ENCODE data around the gene CPSF4L. TPM values are rescaled to one million over a fixed set of nuclear protein-coding genes. Genes with fewer than 3 reads are reported as not detected.

Gene CPSF4L
- polyA plus RNA-seq, 1 of the 3 experiments (the other 2 are of a cell fraction): 0.10 TPM

GRCh38 chr17:73293480-73293911, 31.8 kb upstream of the CPSF4L start:
- H3K27me3 ChIP-seq (ENCODE audit: insufficient read depth): no peaks in the 10 kb centered on the region
- H3K36me3 ChIP-seq (replicated peaks in 1 of 2; ENCODE audit: control insufficient read depth in 1 of 2, insufficient read depth in 2 of 2, low read length in 1 of 2): no peaks in the 10 kb centered on the region
- TF ChIP-seq SIN3A (IDR thresholded peaks at IDR 0.05; ENCODE audit: borderline replicate concordance, low read depth, low read length) (peak; percentile 27; the same call in 1 of the 2 replicates), USF2 (IDR thresholded peaks at IDR 0.05; ENCODE audit: borderline replicate concordance, low read depth, low read length) (no peak; the same call in 1 of the 2 replicates), RXRA (IDR thresholded peaks at IDR 0.05; ENCODE audit: borderline replicate concordance, low read depth) (no peak), TCF12 (IDR thresholded peaks at IDR 0.05) (peak; percentile 48; the same call in 1 of the 2 replicates), MAX (IDR thresholded peaks at IDR 0.05; ENCODE audit: low read depth) (peak; percentile 26; the same call in 1 of the 2 replicates), RFX5 (IDR thresholded peaks at IDR 0.05; ENCODE audit: low read length) (no peak), EZH2phosphoT487 (IDR thresholded peaks at IDR 0.05; ENCODE audit: borderline replicate concordance, low read depth) (no peak), PBX3 (IDR thresholded peaks at IDR 0.05) (no peak)
- H3K27ac ChIP-seq (ENCODE audit: low read depth in 2 of 2, low read length in 1 of 2): peak overlapping the region in 1 of 2 experiments; percentile 88; a peak in 2 of 4 replicates
- H3K9me3 ChIP-seq: no peaks in the 10 kb centered on the region
- DNase-seq: peak; percentile 22
- no peaks in the 10 kb centered on the region for H3K9me2 ChIP-seq
- H3K79me2 ChIP-seq (ENCODE audit: insufficient read depth): peaks cover 99% of the 10 kb centered on the region
- peaks cover 32% of the 10 kb centered on the region for H3F3A ChIP-seq (replicated peaks; ENCODE audit: insufficient read depth)
- H3K4me1 ChIP-seq (ENCODE audit: control insufficient read depth in 1 of 2, insufficient read depth in 2 of 2, low read depth in 1 of 2, low read length in 1 of 2): peaks cover 33 to 42% of the 10 kb centered on the region in 2 experiments; a peak in 3 of 4 replicates
- WGBS (ENCODE audit: low lambda C conversion rate): 73% methylated on average over 9 of the region's 9 CpGs
- POLR2A ChIA-PET: no interaction called here
- peak overlapping the region; percentile 71; the same call in 1 of the 2 replicates for H3K4me2 ChIP-seq
- no peak overlapping the region for H2AFZ ChIP-seq (ENCODE audit: low read depth)
- CTCF ChIA-PET: interaction anchor here (1.1 kb wide), 1 partner anchor 76 kb away, joined by 4 read pairs; no protein-coding TSS in a partner anchor
- no peak overlapping the region for H3K4me3 ChIP-seq (ENCODE audit: low read depth in 2 of 2, low read length in 1 of 2)
- peak overlapping the region; percentile 61; the same call in 1 of the 2 replicates for H3K9ac ChIP-seq
- peaks cover 56% of the 10 kb centered on the region for H4K20me1 ChIP-seq (ENCODE audit: insufficient read depth)

- H3K79me2 ChIP-seq (ENCODE audit: insufficient read depth): peaks cover 99% of the 10 kb centered on the region
- H3K36me3 ChIP-seq (replicated peaks in 1 of 2; ENCODE audit: control insufficient read depth in 1 of 2, insufficient read depth in 2 of 2, low read length in 1 of 2): no peaks in the 10 kb centered on the region
- no peaks in the 10 kb centered on the region for H3K27me3 ChIP-seq (ENCODE audit: insufficient read depth)
- POLR2A ChIA-PET: no interaction called here
- peak overlapping the region; percentile 71 for H3K4me2 ChIP-seq
- H3K9ac ChIP-seq: peak overlapping the region; percentile 61; the same call in 1 of the 2 replicates
- no peak for DNase-seq
- TF ChIP-seq MEF2A (IDR thresholded peaks at IDR 0.05; ENCODE audit: borderline replicate concordance, low read depth) (no peak), EZH2phosphoT487 (IDR thresholded peaks at IDR 0.05; ENCODE audit: borderline replicate concordance, low read depth) (no peak), EP300 (IDR thresholded peaks at IDR 0.05; ENCODE audit: borderline replicate concordance in 1 of 2, low read depth in 1 of 2, low read length in 1 of 2) (no peak)
- peaks cover 28 to 37% of the 10 kb centered on the region in 2 experiments; a peak in 3 of 4 replicates for H3K4me1 ChIP-seq (ENCODE audit: control insufficient read depth in 1 of 2, insufficient read depth in 2 of 2, low read depth in 1 of 2, low read length in 1 of 2)
- no peaks in the 10 kb centered on the region for H3K9me3 ChIP-seq
- H3K4me3 ChIP-seq (ENCODE audit: low read depth in 2 of 2, low read length in 1 of 2): no peak overlapping the region
- WGBS (ENCODE audit: low lambda C conversion rate): 83% methylated on average over 11 of the region's 11 CpGs
- H3K9me2 ChIP-seq: no peaks in the 10 kb centered on the region
- CTCF ChIA-PET: interaction anchor here (1.1 kb wide), 1 partner anchor 77 kb away, joined by 4 read pairs; no protein-coding TSS in a partner anchor
- H3K27ac ChIP-seq (ENCODE audit: low read depth in 2 of 2, low read length in 1 of 2): peak overlapping the region in 1 of 2 experiments; percentile 88; a peak in 2 of 4 replicates
- peaks cover 56% of the 10 kb centered on the region for H4K20me1 ChIP-seq (ENCODE audit: insufficient read depth)
- H2AFZ ChIP-seq (ENCODE audit: low read depth): no peak overlapping the region
- H3F3A ChIP-seq (replicated peaks; ENCODE audit: insufficient read depth): peaks cover 32% of the 10 kb centered on the region
Observed at GRCh38 chr17:73293031-73293430, 31.4 kb upstream of the CPSF4L start.
